Measurements from ENCODE around the gene SLC39A9. TPM values are rescaled to one million over a fixed set of nuclear protein-coding genes. Genes with fewer than 3 reads are reported as not detected.
"Not testable (repeated sequence)": the region's sequence is repeated elsewhere in the genome, so short reads cannot be mapped to it uniquely, and the experiment has no call there.

SLC39A9 gene
- total and polyA plus RNA-seq, 4 experiments from 2014 or later = 17.9 to 38.6 (median 26.2) TPM

GRCh38 chr14:69473260-69473659, 74.8 kb downstream of the SLC39A9 start:
- no peak overlapping the region for H3K27ac Mint-ChIP-seq
- peaks cover 2 to 10% of the 10 kb centered on the region in 2 donors for H3K36me3 Mint-ChIP-seq
- peaks cover 0 to 3% (median 0%) of the 10 kb centered on the region in 8 donors for H3K9me3 Mint-ChIP-seq
- no peaks in the 10 kb centered on the region for H3K27me3 ChIP-seq (ENCODE audit: insufficient read depth, low read length)
- H3K4me1 Mint-ChIP-seq = no peaks in the 10 kb centered on the region
- no peak overlapping the region for H3K4me3 Mint-ChIP-seq
- intact Hi-C loops (cut with micrococcal nuclease) = no loop called here
- no peak overlapping the region for H3K27ac ChIP-seq (ENCODE audit: low read depth, low read length)
- H3K4me3 ChIP-seq (ENCODE audit: low read length in 2 of 2) = no peak overlapping the region
- ChIA-PET CTCF (ENCODE audit: partially characterized antibody) (no interaction called here), POLR2A (ENCODE audit: partially characterized antibody) (no interaction called here)
- peaks cover 0 to 1% of the 10 kb centered on the region in 2 donors for H3K27me3 Mint-ChIP-seq
- no peak for DNase-seq
- H3K4me1 ChIP-seq (ENCODE audit: insufficient read depth, low read length) = no peaks in the 10 kb centered on the region
- no peaks in the 10 kb centered on the region for H3K36me3 ChIP-seq (ENCODE audit: insufficient read depth, low read length)
- no peaks in the 10 kb centered on the region for H3K9me3 ChIP-seq (ENCODE audit: control insufficient read depth in 1 of 2, low read length in 2 of 2)

GRCh38 chr14:69473946-69474345, 75.5 kb downstream of the SLC39A9 start:
- H3K27ac Mint-ChIP-seq = no peak overlapping the region
- DNase-seq = no peak
- H3K4me1 Mint-ChIP-seq = no peaks in the 10 kb centered on the region
- peaks cover 0 to 3% (median 0%) of the 10 kb centered on the region in 8 donors for H3K9me3 Mint-ChIP-seq
- H3K36me3 Mint-ChIP-seq = peaks cover 2 to 10% of the 10 kb centered on the region in 2 donors
- no peaks in the 10 kb centered on the region for H3K9me3 ChIP-seq (ENCODE audit: control insufficient read depth in 1 of 2, low read length in 2 of 2)
- no peak overlapping the region for H3K4me3 Mint-ChIP-seq
- ChIA-PET CTCF (ENCODE audit: partially characterized antibody) (no interaction called here), POLR2A (ENCODE audit: partially characterized antibody) (no interaction called here)
- no peaks in the 10 kb centered on the region for H3K27me3 ChIP-seq (ENCODE audit: insufficient read depth, low read length)
- no peaks in the 10 kb centered on the region for H3K36me3 ChIP-seq (ENCODE audit: insufficient read depth, low read length)
- intact Hi-C loops (cut with micrococcal nuclease) = no loop called here
- peaks cover 0 to 1% of the 10 kb centered on the region in 2 donors for H3K27me3 Mint-ChIP-seq
- H3K27ac ChIP-seq (ENCODE audit: low read depth, low read length) = no peak overlapping the region
- no peak overlapping the region for H3K4me3 ChIP-seq (ENCODE audit: low read length in 2 of 2)
- no peaks in the 10 kb centered on the region for H3K4me1 ChIP-seq (ENCODE audit: insufficient read depth, low read length)

- no peaks in the 10 kb centered on the region for H3K4me1 Mint-ChIP-seq
- H3K4me3 ChIP-seq (ENCODE audit: low read length in 2 of 2) = no peak overlapping the region
- H3K27me3 Mint-ChIP-seq = peaks cover 2 to 7% of the 10 kb centered on the region in 2 donors
- no peaks in the 10 kb centered on the region for H3K27me3 ChIP-seq (ENCODE audit: insufficient read depth, low read length)
- peaks cover 0 to 3% (median 0%) of the 10 kb centered on the region in 8 donors for H3K9me3 Mint-ChIP-seq
- no peak overlapping the region for H3K27ac ChIP-seq (ENCODE audit: low read depth, low read length)
- no peak overlapping the region for H3K4me3 Mint-ChIP-seq
- DNase-seq = no peak
- intact Hi-C loops (cut with micrococcal nuclease) = loop anchor here (1.0 kb wide), 1 partner anchor 99 kb away; the partner anchor contains the start of gene CCDC177
- H3K36me3 Mint-ChIP-seq = peaks cover 2 to 10% of the 10 kb centered on the region in 2 donors
- peak overlapping the region in 1 of 7 donors; percentile 58 for H3K27ac Mint-ChIP-seq
- POLR2A ChIA-PET (ENCODE audit: partially characterized antibody) = no interaction called here
- CTCF ChIA-PET (ENCODE audit: partially characterized antibody) = interaction anchor here (0.8 kb wide), 1 partner anchor 16 kb away, joined by 4 read pairs; no protein-coding TSS in a partner anchor
- H3K9me3 ChIP-seq (ENCODE audit: control insufficient read depth in 1 of 2, low read length in 2 of 2) = no peaks in the 10 kb centered on the region
- no peaks in the 10 kb centered on the region for H3K36me3 ChIP-seq (ENCODE audit: insufficient read depth, low read length)
- no peaks in the 10 kb centered on the region for H3K4me1 ChIP-seq (ENCODE audit: insufficient read depth, low read length)
Measured at GRCh38 chr14:69475194-69475818, 76.8 kb downstream of the SLC39A9 start.

DNA sequence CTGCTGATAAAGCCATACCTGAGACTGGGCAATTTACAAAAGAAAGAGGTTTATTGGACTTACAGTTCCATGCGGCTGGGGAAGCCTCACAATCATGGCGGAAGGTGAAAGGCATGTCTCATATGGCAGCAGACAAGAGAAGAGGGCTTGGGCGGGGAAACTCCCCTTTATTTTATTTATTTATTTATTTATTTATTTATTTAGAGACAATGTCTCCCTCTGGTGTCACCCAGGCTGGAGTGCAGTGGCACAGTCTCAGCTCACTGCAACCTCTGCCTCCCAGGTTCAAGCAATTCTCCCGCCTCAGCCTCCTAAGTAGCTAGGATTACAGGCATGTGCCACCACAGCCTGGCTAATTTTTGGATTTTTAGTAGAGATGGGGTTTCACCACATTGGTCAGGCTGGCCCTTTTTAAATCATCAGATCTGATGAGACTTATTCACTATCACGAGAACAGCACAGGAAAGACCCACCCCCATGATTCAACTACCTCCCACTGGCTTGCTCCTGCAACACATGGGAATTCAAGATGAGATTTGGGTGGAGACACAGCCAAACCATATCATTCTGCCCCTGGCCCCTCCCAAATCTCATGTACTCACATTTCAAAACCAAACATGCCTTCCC, 78.4 kb downstream of the SLC39A9 start:
- H3K4me3 ChIP-seq (ENCODE audit: low read length in 2 of 2); H3K36me3 Mint-ChIP-seq; H3K36me3 ChIP-seq (ENCODE audit: insufficient read depth, low read length); H3K27me3 Mint-ChIP-seq; DNase-seq; H3K9me3 ChIP-seq (ENCODE audit: control insufficient read depth in 1 of 2, low read length in 2 of 2); H3K27ac ChIP-seq (ENCODE audit: low read depth, low read length); intact Hi-C loops (cut with micrococcal nuclease); H3K9me3 Mint-ChIP-seq; H3K4me1 Mint-ChIP-seq; H3K4me3 Mint-ChIP-seq; H3K4me1 ChIP-seq (ENCODE audit: insufficient read depth, low read length); H3K27me3 ChIP-seq (ENCODE audit: insufficient read depth, low read length); POLR2A ChIA-PET (ENCODE audit: partially characterized antibody): not testable (repeated sequence)
- peak overlapping the region in 1 of 7 donors; percentile 10 for H3K27ac Mint-ChIP-seq
- CTCF ChIA-PET (ENCODE audit: partially characterized antibody) = interaction anchor here (0.7 kb wide), 1 partner anchor 229 kb away, joined by 3 read pairs; no protein-coding TSS in a partner anchor

GRCh38 chr14:69478055-69478454, 79.6 kb downstream of the SLC39A9 start:
- H3K36me3 Mint-ChIP-seq; H3K27ac Mint-ChIP-seq; H3K27ac ChIP-seq (ENCODE audit: low read depth, low read length); H3K9me3 Mint-ChIP-seq; H3K27me3 ChIP-seq (ENCODE audit: insufficient read depth, low read length); POLR2A ChIA-PET (ENCODE audit: partially characterized antibody); DNase-seq; H3K4me1 Mint-ChIP-seq; CTCF ChIA-PET (ENCODE audit: partially characterized antibody); H3K4me1 ChIP-seq (ENCODE audit: insufficient read depth, low read length); H3K9me3 ChIP-seq (ENCODE audit: control insufficient read depth in 1 of 2, low read length in 2 of 2); H3K4me3 Mint-ChIP-seq; H3K4me3 ChIP-seq (ENCODE audit: low read length in 2 of 2); intact Hi-C loops (cut with micrococcal nuclease); H3K36me3 ChIP-seq (ENCODE audit: insufficient read depth, low read length): not testable (repeated sequence)
- H3K27me3 Mint-ChIP-seq = peaks cover 3 to 11% of the 10 kb centered on the region in 2 donors

GRCh38 chr14:69479696-69480095, 81.2 kb downstream of the SLC39A9 start:
- no peak overlapping the region for H3K4me3 ChIP-seq (ENCODE audit: low read length in 2 of 2)
- peaks cover 0 to 7% (median under 1%) of the 10 kb centered on the region in 4 donors for H3K4me1 Mint-ChIP-seq
- CTCF ChIA-PET (ENCODE audit: partially characterized antibody) = no interaction called here
- peaks cover 9 to 15% of the 10 kb centered on the region in 2 donors for H3K27me3 Mint-ChIP-seq
- no peaks in the 10 kb centered on the region for H3K4me1 ChIP-seq (ENCODE audit: insufficient read depth, low read length)
- H3K9me3 ChIP-seq (ENCODE audit: control insufficient read depth in 1 of 2, low read length in 2 of 2) = no peaks in the 10 kb centered on the region
- peaks cover 3% of the 10 kb centered on the region for H3K27me3 ChIP-seq (ENCODE audit: insufficient read depth, low read length)
- no peak for DNase-seq
- no peak overlapping the region for H3K4me3 Mint-ChIP-seq
- no peak overlapping the region for H3K27ac Mint-ChIP-seq
- POLR2A ChIA-PET (ENCODE audit: partially characterized antibody) = no interaction called here
- H3K36me3 Mint-ChIP-seq = no peaks in the 10 kb centered on the region
- intact Hi-C loops (cut with micrococcal nuclease) = no loop called here
- H3K36me3 ChIP-seq (ENCODE audit: insufficient read depth, low read length) = no peaks in the 10 kb centered on the region
- peaks cover 0 to 3% (median 0%) of the 10 kb centered on the region in 8 donors for H3K9me3 Mint-ChIP-seq
- no peak overlapping the region for H3K27ac ChIP-seq (ENCODE audit: low read depth, low read length)

- Histone ChIP-seq H3K27ac (ENCODE audit: low read depth, low read length) (no peak overlapping the region), H3K4me3 (ENCODE audit: low read length in 2 of 2) (no peak overlapping the region), H3K36me3 (ENCODE audit: insufficient read depth, low read length) (no peaks in the 10 kb centered on the region), H3K4me1 (ENCODE audit: insufficient read depth, low read length) (no peaks in the 10 kb centered on the region), H3K27me3 (ENCODE audit: insufficient read depth, low read length) (peaks cover 3% of the 10 kb centered on the region), H3K9me3 (ENCODE audit: control insufficient read depth in 1 of 2, low read length in 2 of 2) (no peaks in the 10 kb centered on the region)
- Mint-ChIP-seq H3K36me3 (no peaks in the 10 kb centered on the region), H3K4me3 (no peak overlapping the region), H3K4me1 (peaks cover 0 to 7% (median under 1%) of the 10 kb centered on the region in 4 donors), H3K9me3 (peaks cover 0 to 3% (median 0%) of the 10 kb centered on the region in 8 donors), H3K27me3 (peaks cover 10 to 15% of the 10 kb centered on the region in 2 donors), H3K27ac (no peak overlapping the region)
- POLR2A ChIA-PET (ENCODE audit: partially characterized antibody) = no interaction called here
- no peak for DNase-seq
- intact Hi-C loops (cut with micrococcal nuclease) = no loop called here
- CTCF ChIA-PET (ENCODE audit: partially characterized antibody) = no interaction called here
Measured at GRCh38 chr14:69480136-69480535, 81.6 kb downstream of the SLC39A9 start.
